Gastrocnemius medialis (tissue), 4 donors: ENCODE measurements around the gene CCL11.

Experiments
- POLR2A ChIP-seq, 2 donors: fragments of 450-650 bp; IDR thresholded peaks; one replicate each; pipeline ENCODE4 v1.6.1; 2017; ENCODE audit warnings: antibody characterized with exemption in 2 of 2, mild to moderate bottlenecking in 2 of 2, moderate library complexity in 2 of 2
- TF ChIP-seq, protein P1 (sequence below), 5 experiments: fragments of 450-650 bp in 3 of 5; fragments of 200-600 bp in 2 of 5; sonication (generic) in 2 of 5; IDR thresholded peaks in 4 of 5; conservative IDR thresholded peaks in 1 of 5; 1 replicate in 4 of 5; 2 replicates in 1 of 5; pipeline ENCODE4 v1.5.1; 2016 to 2019; ENCODE audit warnings: antibody characterized with exemption in 5 of 5, mild to moderate bottlenecking in 3 of 5, moderate library complexity in 3 of 5

GRCh38 chr17:34254146-34254545 lies 31.4 kb upstream of the CCL11 start:
- TF ChIP-seq, protein P1, sequence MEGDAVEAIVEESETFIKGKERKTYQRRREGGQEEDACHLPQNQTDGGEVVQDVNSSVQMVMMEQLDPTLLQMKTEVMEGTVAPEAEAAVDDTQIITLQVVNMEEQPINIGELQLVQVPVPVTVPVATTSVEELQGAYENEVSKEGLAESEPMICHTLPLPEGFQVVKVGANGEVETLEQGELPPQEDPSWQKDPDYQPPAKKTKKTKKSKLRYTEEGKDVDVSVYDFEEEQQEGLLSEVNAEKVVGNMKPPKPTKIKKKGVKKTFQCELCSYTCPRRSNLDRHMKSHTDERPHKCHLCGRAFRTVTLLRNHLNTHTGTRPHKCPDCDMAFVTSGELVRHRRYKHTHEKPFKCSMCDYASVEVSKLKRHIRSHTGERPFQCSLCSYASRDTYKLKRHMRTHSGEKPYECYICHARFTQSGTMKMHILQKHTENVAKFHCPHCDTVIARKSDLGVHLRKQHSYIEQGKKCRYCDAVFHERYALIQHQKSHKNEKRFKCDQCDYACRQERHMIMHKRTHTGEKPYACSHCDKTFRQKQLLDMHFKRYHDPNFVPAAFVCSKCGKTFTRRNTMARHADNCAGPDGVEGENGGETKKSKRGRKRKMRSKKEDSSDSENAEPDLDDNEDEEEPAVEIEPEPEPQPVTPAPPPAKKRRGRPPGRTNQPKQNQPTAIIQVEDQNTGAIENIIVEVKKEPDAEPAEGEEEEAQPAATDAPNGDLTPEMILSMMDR (IDR thresholded peaks at IDR 0.05 in 4 of 5, conservative IDR thresholded peaks at IDR 0.05 in 1 of 5) = no peak
- TF ChIP-seq POLR2A (IDR thresholded peaks at IDR 0.05) = no peak
